K562 (cell line): ENCODE measurements around the gene PPIA. TPM values are rescaled to one million over a fixed set of nuclear protein-coding genes. Genes with fewer than 3 reads are reported as not detected.

ENCODE experiments used
- ARID2 ChIP-seq: fragments of 450-650 bp; IDR thresholded peaks from 2 replicates; pipeline ENCODE4 v1.6.1; 2017; ENCODE audit warnings: antibody characterized with exemption, mild to moderate bottlenecking
- CBX1 ChIP-seq: sonication (generic); IDR thresholded peaks from 2 replicates; pipeline ENCODE4 v1.6.1; 2016; ENCODE audit warnings: antibody characterized with exemption, low read depth, mild to moderate bottlenecking
- CBX8 ChIP-seq: fragments of 200-600 bp; sonication (generic); IDR thresholded peaks from 2 replicates; pipeline ENCODE4 v1.6.1; 2012; ENCODE audit warnings: borderline replicate concordance, mixed run types, low read depth, mild to moderate bottlenecking, moderate library complexity, mixed read lengths, low read length, control low read depth, inconsistent platforms; ENCODE audit not compliant: poor library complexity, severe bottlenecking; ENCODE audit errors: extremely low read depth
- CEBPB ChIP-seq: fragments of 450-650 bp; IDR thresholded peaks from 2 replicates; pipeline ENCODE4 v1.6.1; 2016; ENCODE audit warnings: missing genetic modification characterization, missing compliant biosample characterization
- ETV5 ChIP-seq: sonication (generic); formaldehyde crosslinking; IDR thresholded peaks from 2 replicates; pipeline ENCODE4 v1.4.0; 2020; ENCODE audit warnings: low read depth, mild to moderate bottlenecking, missing genetic modification reagents
- FOSL1 ChIP-seq: fragments of 200-800 bp; sonication (Bioruptor generic); conservative IDR thresholded peaks from 2 replicates; pipeline ENCODE4 v1.6.1; 2016; ENCODE audit warnings: missing genetic modification characterization, missing compliant biosample characterization
- KAT7 ChIP-seq: sonication (generic); formaldehyde crosslinking; IDR thresholded peaks from 2 replicates; pipeline ENCODE4 v1.8.0; 2022; ENCODE audit warnings: missing genetic modification reagents, mild to moderate bottlenecking, borderline replicate concordance
- KLF16 ChIP-seq: IDR thresholded peaks from 2 replicates; pipeline ENCODE4 v1.6.1; 2016; ENCODE audit warnings: antibody characterized with exemption
- MCM7 ChIP-seq, 2 experiments: fragments of 450-650 bp; IDR thresholded peaks; 2 replicates each; pipeline ENCODE4 v1.6.1; 2016 to 2018
- NR2C1 ChIP-seq, 2 experiments: fragments of 450-650 bp; IDR thresholded peaks; 2 replicates each; pipeline ENCODE4 v1.6.1; 2017; ENCODE audit warnings: mild to moderate bottlenecking in 2 of 2, antibody characterized with exemption in 1 of 2, inconsistent platforms in 1 of 2, missing compliant biosample characterization in 1 of 2, missing genetic modification characterization in 1 of 2
- SMARCB1 ChIP-seq: IDR thresholded peaks from 2 replicates; pipeline ENCODE4 v1.6.1; 2011; ENCODE audit warnings: improper control_type of control experiment, low read depth; ENCODE audit not compliant: insufficient read length
- SPI1 ChIP-seq: IDR thresholded peaks from 2 replicates; pipeline ENCODE4 v1.6.1; 2011; ENCODE audit warnings: low read depth, low read length, control low read depth, borderline replicate concordance
- ZBTB8A ChIP-seq: fragments of 450-650 bp; IDR thresholded peaks from 2 replicates; pipeline ENCODE4 v1.6.1; 2018; ENCODE audit warnings: mild to moderate bottlenecking, moderate library complexity; ENCODE audit not compliant: partially characterized antibody
- polyA plus RNA-seq, 8 experiments: library from polyadenylated mRNA; depleted of rRNA in 4 of 8; stranded (reverse) in 5 of 8; unstranded in 3 of 8; fragments of >200 nt; fragmentation: Nextera tagmentation in 2 of 8; fragmentation: Illumina TruSeq in 1 of 8; extraction: Ambion mirVana in 2 of 8; extraction: Trizol in 1 of 8; gene quantifications; 2 replicates each; pipeline versions ENCODE4 v1.2.1 to v1.2.3, GENCODE V29; 2011 to 2014; ENCODE audit warnings: inconsistent platforms in 1 of 8, missing spikeins in 1 of 8
- total RNA-seq, 7 experiments: library from RNA; depleted of rRNA in 6 of 7; stranded (reverse); fragments of >200 nt in 6 of 7; fragmentation: Illumina TruSeq in 2 of 7; extraction: Trizol in 2 of 7; gene quantifications; 2 replicates each; pipeline versions ENCODE4 v1.2.1 to v1.2.3, GENCODE V29; 2011 to 2021; ENCODE audit warnings: low replicate concordance in 1 of 7
- TF ChIP-seq, protein P1 (sequence below): sonication (generic); formaldehyde crosslinking; IDR thresholded peaks from 2 replicates; pipeline ENCODE4 v1.8.0; 2022; ENCODE audit warnings: mild to moderate bottlenecking, low read depth, missing genetic modification reagents
- TF ChIP-seq, protein P2 (sequence below): fragments of 250-450 bp; sonication (Bioruptor Pico); IDR thresholded peaks from 2 replicates; pipeline ENCODE4 v1.8.0; 2022; ENCODE audit warnings: moderate library complexity, mild to moderate bottlenecking, inconsistent platforms

PPIA gene
- total and polyA plus RNA-seq, 9 of the 15 experiments (the other 6 are each of a cell fraction or from before 2014, with no cell fraction given) = 2,583 to 7,504 (median 3,973) TPM

DNA sequence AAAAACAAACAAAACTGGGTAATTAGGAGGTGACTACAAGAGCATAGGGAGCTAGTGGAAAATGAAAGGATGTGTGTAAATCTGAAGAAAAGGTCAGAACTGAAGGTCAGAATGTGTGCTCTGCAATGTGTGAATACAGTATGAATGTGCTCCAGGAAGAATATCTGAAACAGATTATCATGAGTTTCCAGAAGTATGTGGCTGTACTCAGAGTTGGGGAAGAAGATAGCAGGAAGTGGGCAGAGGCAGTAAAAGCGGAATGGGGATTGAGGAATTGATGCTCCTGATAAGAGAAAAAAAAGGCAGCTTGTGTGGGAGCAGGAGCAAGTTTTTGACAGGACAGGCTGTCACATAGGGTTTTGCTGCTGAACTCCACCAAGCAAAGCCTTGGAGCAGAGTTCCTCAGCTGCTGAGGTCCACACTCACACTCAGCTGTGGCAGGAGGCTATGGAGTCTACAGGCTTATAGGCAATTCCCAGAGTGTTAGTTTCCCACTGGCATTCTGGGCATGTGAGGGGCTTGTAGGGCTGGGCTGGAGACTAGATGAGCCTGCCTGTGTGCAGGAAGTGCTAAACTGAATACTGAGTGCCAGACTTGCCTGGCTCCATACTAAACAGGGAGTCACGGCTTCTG is 28.5 kb downstream of the PPIA start (continued):
- no peak for TF ChIP-seq ZBTB8A
- TF ChIP-seq SMARCB1 = no peak
- no peak for TF ChIP-seq KAT7 (CRISPR knock-in tag)
- no peak for TF ChIP-seq CEBPB
- no peak for TF ChIP-seq MCM7 (IDR thresholded peaks at IDR 0.05)
- TF ChIP-seq ARID2 = no peak
- TF ChIP-seq ETV5 (CRISPR knock-in tag) = peak; percentile 53; the same call in 1 of the 2 replicates
- no peak for TF ChIP-seq KLF16
- peak; percentile 65; the same call in 1 of the 2 replicates for TF ChIP-seq SPI1
- no peak for TF ChIP-seq CBX1
- TF ChIP-seq CBX8 = no peak
- TF ChIP-seq, protein P1, sequence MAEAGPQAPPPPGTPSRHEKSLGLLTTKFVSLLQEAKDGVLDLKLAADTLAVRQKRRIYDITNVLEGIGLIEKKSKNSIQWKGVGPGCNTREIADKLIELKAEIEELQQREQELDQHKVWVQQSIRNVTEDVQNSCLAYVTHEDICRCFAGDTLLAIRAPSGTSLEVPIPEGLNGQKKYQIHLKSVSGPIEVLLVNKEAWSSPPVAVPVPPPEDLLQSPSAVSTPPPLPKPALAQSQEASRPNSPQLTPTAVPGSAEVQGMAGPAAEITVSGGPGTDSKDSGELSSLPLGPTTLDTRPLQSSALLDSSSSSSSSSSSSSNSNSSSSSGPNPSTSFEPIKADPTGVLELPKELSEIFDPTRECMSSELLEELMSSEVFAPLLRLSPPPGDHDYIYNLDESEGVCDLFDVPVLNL (CRISPR knock-in tag) = no peak
- peak; percentile 58 for TF ChIP-seq FOSL1 (tag)
- no peak for TF ChIP-seq NR2C1 (IDR thresholded peaks at IDR 0.05)
- no peak for TF ChIP-seq NR2C1 (tag; IDR thresholded peaks at IDR 0.05)
- TF ChIP-seq, protein P2, sequence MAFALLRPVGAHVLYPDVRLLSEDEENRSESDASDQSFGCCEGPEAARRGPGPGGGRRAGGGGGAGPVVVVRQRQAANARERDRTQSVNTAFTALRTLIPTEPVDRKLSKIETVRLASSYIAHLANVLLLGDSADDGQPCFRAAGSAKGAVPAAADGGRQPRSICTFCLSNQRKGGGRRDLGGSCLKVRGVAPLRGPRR (CRISPR knock-in tag) = no peak
